Endothelial cell of umbilical vein (primary cell): Measurements from ENCODE around the gene IFITM2.

Experiments used
- EZH2 ChIP-seq: IDR thresholded peaks from 2 replicates; pipeline ENCODE4 v1.6.1; 2012; ENCODE audit warnings: borderline replicate concordance, low read depth, mild to moderate bottlenecking, moderate library complexity, low read length, inconsistent platforms; ENCODE audit not compliant: severe bottlenecking
- FOS ChIP-seq: IDR thresholded peaks from 2 replicates; pipeline ENCODE4 v1.6.1; 2011; ENCODE audit warnings: mild to moderate bottlenecking, low read length, moderate library complexity, borderline replicate concordance; ENCODE audit not compliant: insufficient read depth
- GATA2 ChIP-seq: IDR thresholded peaks from 2 replicates; pipeline ENCODE4 v1.7.0; 2011; ENCODE audit warnings: low read depth, mild to moderate bottlenecking, moderate library complexity, mixed read lengths, low read length; ENCODE audit not compliant: insufficient read length, insufficient read depth
- JUN ChIP-seq: IDR thresholded peaks from 2 replicates; pipeline ENCODE4 v1.6.1; 2011; ENCODE audit warnings: borderline replicate concordance, low read depth; ENCODE audit not compliant: insufficient read length, insufficient read depth
- MYC ChIP-seq: IDR thresholded peaks from one replicate; pipeline ENCODE4 v1.6.1; 2011; ENCODE audit warnings: mild to moderate bottlenecking, low read depth, low read length
- POLR2A ChIP-seq: IDR thresholded peaks from 2 replicates; pipeline ENCODE4 v1.6.1; 2012; ENCODE audit warnings: low read depth, mild to moderate bottlenecking, control low read depth, low read length
- POLR2AphosphoS5 ChIP-seq: IDR thresholded peaks from 2 replicates; pipeline ENCODE4 v1.6.1; 2012; ENCODE audit warnings: low read depth, mild to moderate bottlenecking, control low read depth, low read length, moderate library complexity; ENCODE audit not compliant: insufficient read depth
- TF ChIP-seq, protein P1 (sequence below), 2 donors: IDR thresholded peaks; 1 replicate in 1 of 2; 2 replicates in 1 of 2; pipeline ENCODE4 v1.5.1; 2011; ENCODE audit warnings: low read length in 2 of 2, mild to moderate bottlenecking in 2 of 2, moderate library complexity in 2 of 2, control low read depth in 1 of 2, inconsistent platforms in 1 of 2, low read depth in 1 of 2; ENCODE audit not compliant: insufficient read depth in 1 of 2; ENCODE audit errors: extremely low read depth in 1 of 2
- TF ChIP-seq, protein P2 (sequence below): IDR thresholded peaks from 2 replicates; pipeline ENCODE4 v1.6.1; 2011; ENCODE audit not compliant: insufficient read depth, insufficient read length

DNA sequence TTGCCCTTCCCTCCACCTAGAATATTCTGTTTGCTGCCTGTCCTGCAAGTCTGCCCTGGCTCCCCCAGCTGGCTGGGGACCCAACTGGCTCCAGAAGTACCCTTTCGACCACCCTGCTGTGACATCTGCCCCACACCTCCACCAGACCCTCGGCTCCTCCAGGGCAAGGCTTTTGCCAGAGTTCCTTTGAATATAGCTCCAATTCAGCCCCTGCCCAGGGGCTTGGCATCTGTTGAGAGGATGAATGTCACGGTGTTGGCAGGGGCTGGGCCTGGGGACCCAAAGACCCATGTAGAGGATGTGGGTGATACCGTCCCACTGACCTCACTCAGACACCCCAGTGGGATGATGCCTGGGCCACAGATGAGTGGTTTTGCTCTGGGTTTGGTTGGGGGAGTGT, 25.4 kb upstream of the IFITM2 start:
- TF ChIP-seq, protein P1, sequence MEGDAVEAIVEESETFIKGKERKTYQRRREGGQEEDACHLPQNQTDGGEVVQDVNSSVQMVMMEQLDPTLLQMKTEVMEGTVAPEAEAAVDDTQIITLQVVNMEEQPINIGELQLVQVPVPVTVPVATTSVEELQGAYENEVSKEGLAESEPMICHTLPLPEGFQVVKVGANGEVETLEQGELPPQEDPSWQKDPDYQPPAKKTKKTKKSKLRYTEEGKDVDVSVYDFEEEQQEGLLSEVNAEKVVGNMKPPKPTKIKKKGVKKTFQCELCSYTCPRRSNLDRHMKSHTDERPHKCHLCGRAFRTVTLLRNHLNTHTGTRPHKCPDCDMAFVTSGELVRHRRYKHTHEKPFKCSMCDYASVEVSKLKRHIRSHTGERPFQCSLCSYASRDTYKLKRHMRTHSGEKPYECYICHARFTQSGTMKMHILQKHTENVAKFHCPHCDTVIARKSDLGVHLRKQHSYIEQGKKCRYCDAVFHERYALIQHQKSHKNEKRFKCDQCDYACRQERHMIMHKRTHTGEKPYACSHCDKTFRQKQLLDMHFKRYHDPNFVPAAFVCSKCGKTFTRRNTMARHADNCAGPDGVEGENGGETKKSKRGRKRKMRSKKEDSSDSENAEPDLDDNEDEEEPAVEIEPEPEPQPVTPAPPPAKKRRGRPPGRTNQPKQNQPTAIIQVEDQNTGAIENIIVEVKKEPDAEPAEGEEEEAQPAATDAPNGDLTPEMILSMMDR (IDR thresholded peaks at IDR 0.05; ENCODE audit: extremely low read depth in 1 of 2, insufficient read depth in 1 of 2, low read depth in 1 of 2, low read length in 2 of 2): no peak
- TF ChIP-seq EZH2 (no peak), POLR2A (no peak), POLR2AphosphoS5 (no peak), GATA2 (no peak), JUN (no peak), FOS (no peak), MYC (no peak)
- TF ChIP-seq, protein P2, sequence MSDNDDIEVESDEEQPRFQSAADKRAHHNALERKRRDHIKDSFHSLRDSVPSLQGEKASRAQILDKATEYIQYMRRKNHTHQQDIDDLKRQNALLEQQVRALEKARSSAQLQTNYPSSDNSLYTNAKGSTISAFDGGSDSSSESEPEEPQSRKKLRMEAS: no peak
